Mucosa of gallbladder (tissue), 1 donor: ENCODE measurements around the gene TUFM. TPM values are rescaled to one million over a fixed set of nuclear protein-coding genes. Genes with fewer than 3 reads are reported as not detected.
"Not testable (repeated sequence)": the region's sequence is repeated elsewhere in the genome, so short reads cannot be mapped to it uniquely, and the experiment has no call there.

Experiments
- DNase-seq: peaks from one replicate; pipeline ENCODE4 v3.0.0-alpha.2; 2020; ENCODE audit warnings: low spot score
- total RNA-seq: library from RNA; stranded (reverse); gene quantifications from one replicate; pipeline ENCODE4 v1.2.1, GENCODE V29; 2021
- donor health status: DM: no; HTN: no; CAD: no.

TUFM gene
- total RNA-seq, 1 donor from 2014 or later, result 163 TPM

DNA sequence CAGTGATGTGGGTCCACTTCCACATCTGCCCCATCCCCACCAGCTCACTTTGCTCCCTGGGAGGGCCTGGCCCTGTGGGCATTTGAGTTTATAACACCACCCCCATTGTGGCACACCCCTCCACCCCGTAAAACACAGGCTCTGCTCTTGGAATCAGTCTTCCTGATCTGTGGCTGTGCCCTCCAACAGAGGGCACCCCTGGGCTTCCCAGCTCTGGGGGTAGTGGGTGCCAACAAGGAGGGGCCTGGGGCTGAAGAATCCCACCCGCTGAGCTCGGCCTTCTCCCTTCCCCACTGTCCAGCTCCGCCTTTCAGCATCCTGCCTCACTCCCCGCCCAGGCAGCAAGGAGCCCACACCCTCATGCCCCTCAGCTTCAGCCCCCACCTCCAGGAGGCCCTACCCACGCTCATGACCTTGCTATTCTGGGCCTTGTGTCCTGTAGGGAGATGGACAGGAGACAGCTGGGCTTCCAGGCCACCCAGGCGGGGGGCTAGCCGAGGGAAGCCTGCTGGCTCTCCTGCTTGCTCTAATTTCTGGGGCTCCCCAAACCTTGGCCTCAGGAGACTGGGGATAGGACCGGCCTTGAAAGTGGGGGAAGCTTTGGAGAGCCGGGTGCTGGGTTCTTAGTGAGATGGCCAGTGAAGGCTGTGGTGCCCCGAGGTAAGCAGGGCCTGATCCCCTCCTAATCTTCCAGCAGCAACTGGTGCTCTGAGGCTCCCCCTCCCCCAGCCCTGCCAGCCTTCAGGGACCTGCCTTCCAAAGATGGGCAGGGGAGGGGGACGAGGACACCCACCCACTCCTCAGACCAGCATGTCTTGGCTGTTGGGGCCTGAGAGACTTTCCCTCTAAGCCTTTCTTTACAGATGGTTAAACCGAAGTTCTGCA is 29.2 kb upstream of the TUFM start:
- no peak for DNase-seq

DNA sequence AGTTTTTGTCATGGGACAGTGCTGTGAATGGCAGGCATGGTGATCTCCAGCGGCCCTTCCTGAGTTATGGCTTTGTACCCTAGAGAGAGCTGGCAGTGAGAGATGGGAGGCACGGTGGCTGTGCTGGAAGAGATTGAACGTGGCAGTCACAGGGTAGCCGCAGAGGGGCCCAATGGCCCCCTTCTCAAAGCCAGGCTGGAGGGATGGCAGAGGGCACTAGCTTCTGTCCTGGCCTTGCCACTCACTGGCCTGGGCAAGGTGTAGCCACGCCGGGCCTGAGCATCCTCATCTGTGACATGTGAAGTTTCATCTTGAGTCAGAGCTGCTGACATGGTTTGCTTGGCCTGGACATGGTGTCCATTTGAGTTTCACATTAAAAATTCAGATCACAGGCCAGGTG is 28.3 kb upstream of the TUFM start:
- no peak for DNase-seq

DNA sequence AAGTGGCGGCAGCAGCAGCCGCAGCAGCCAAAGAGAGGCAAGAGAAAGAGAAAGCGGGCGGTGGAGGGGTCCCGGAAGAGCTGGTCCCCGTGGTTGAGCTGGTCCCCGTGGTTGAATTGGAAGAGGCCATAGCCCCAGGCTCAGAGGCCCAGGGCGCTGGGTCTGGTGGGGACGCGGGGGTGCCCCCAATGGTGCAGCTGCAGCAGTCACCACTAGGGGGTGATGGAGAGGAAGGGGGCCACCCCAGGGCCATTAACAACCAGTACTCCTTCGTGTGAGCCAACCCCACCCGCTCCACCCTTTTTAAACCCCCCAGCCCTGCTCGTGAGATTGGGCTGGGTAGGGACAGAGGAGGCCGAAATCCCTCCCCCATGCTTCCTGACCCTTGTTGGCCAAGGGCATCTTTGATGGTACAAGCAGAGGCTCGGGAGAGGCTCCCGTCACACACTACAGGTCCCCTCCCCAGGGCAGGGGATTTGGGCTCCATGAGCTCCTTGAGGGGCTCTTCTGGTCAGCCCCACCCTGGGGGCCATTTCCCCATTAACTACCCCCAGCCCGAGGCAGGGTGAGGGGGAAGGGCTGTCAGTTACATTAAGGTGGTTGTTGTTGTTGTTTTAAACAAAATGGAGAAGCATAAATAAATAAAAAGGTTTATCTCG is 27.5 kb upstream of the TUFM start:
- no peak for DNase-seq

DNA sequence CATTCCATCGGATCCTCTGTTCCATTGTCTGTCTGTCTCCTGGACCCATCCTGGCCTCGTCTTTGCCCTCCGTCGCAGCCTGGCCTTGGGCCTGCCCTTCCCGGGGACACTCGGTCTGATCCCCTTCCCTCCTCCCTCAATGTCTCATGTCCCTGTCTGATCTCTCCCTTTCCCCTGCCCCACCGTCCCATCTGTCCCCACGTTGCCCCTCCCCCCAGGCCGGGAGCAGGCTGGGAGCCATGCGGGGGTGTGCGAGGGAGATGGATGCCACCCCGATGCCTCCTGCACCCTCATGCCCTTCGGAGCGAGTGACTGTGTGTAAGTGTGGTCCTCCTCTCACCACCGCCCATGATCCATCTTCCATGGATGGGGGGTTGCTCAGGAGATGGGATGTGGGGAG is 26.8 kb upstream of the TUFM start:
- DNase-seq, result no peak

DNA sequence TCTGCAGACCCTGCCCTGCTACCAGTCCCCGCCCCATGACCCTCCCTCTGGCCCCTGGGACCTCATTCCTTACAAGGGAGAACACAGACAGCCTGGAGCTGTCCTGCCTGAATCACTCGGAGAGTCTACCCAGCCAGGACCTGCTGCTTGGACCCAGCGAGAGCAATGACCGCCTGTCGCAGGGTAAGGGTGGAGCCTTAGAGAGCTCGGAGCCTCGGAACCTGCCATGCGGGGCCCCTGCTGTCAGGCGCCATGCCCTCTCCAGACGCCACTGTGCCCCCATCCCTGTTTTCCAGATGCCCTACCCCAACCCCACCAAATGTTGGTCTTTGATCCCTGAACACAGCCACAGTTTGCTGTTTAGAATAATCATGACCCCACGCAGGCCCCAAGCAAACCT is 23.1 kb upstream of the TUFM start:
- DNase-seq, result no peak

DNA sequence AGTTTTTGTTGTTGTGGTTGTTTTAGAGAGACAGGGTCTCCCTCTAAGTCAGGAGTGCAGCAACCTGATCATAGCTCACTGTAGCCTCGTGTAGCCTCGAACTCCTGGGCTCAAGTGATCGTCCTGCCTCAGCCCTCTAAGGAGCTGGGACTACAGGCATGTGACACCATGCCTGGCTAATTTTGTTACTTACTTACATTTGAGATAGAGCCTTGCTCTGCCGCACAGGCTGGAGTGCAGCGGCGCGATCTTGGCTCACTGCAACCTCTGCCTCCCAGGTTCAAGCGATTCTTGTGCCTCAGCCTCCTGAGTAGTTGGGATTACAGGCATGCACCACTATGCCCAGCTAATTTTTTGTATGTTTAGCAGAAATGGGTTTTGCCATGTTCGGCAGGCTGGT is 21.5 kb upstream of the TUFM start:
- DNase-seq, result not testable (repeated sequence)

DNA sequence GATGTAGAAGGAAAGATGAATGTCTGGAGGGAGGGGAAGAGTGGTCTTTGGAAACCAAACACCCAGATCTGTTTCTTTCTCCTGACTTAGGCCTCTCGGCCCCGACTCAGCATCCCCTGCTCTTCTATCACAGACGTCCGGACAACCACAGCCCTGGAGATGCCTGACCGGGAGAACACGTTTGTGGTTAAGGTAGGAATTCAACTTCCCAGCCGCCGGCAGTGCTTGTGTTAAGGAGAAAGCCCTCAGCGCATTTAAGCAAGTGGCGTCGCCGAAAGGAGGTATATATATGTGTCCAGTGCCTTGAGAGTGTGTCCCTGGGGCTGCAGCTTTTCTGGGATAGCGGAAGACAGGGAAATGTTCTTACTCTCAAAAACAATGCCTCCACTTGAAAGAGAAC is 21.1 kb upstream of the TUFM start:
- no peak for DNase-seq

DNA sequence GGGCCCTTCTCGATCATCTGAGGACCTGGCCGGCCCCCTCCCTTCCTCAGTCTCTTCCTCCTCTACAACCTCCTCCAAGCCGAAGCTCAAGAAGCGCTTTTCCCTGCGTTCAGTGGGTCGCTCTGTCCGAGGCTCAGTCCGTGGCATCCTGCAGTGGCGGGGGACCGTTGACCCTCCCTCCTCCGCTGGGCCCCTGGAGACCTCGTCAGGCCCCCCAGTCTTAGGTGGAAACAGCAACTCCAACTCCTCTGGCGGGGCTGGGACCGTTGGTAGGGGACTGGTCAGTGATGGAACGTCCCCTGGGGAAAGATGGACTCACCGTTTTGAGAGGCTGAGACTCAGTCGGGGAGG is 20.3 kb upstream of the TUFM start:
- no peak for DNase-seq

DNA sequence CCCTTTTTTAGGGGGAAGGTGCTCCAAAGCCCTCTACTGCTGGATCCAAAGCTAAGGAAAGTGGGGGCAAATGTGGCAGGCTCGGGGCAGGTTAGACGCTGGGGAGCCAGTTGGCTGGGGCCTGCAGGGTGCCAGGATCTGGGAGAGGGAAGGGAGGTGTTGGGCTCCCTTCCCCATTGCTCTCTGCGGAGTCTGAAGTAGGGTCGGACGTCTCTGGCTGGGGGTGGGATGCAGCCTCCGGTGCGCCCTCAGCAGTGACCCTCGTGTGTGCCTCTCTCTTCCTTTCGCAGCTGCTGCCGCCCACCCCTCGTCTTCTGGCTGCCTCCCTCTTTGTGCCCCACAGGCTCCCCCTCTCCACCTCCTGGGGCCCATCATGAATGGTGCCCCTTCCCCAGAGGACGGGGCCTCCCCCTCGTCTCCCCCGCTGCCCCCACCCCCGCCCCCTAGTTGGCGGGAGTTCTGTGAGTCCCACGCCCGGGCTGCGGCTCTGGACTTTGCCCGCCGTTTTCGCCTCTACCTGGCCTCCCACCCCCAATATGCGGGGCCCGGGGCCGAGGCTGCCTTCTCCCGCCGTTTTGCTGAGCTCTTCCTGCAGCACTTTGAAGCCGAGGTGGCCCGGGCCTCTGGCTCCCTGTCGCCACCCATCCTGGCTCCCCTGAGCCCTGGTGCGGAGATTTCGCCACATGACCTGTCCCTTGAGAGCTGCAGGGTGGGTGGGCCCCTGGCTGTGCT is 19.7 kb upstream of the TUFM start:
- DNase-seq, result no peak

DNA sequence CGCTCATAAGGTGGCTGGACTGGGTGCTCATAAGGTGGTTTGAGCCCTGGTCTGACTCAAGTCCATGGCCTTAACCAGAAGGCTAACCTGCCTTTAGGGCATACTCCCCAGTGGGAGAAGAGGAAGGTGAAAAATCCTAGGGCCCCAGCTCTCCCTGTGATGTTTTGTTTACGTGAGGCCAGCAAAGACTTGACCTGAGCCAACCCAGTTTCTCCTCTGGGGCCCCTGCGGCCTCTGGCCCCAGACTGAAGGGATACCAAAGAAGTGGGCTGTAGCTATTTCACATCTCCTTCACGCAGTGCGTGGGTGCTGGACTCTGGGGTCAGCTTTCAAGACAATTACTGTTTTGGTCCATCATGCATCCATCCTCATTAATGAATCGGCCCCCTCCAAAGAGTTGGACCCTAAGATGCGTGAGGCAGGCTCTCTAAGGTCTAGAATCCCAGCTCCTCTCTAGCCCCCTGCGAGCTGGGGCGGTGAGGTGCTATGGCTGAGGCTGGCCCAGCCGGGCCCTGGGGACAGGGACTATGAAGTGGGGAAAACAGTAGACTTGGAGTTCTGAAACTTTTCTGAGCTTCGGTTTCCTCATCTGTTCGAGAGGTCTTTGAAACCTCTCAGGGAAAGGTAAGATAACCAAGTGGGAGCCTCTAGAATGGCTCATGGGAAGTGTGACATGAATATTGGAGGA is 19.0 kb upstream of the TUFM start:
- DNase-seq, result no peak

DNA sequence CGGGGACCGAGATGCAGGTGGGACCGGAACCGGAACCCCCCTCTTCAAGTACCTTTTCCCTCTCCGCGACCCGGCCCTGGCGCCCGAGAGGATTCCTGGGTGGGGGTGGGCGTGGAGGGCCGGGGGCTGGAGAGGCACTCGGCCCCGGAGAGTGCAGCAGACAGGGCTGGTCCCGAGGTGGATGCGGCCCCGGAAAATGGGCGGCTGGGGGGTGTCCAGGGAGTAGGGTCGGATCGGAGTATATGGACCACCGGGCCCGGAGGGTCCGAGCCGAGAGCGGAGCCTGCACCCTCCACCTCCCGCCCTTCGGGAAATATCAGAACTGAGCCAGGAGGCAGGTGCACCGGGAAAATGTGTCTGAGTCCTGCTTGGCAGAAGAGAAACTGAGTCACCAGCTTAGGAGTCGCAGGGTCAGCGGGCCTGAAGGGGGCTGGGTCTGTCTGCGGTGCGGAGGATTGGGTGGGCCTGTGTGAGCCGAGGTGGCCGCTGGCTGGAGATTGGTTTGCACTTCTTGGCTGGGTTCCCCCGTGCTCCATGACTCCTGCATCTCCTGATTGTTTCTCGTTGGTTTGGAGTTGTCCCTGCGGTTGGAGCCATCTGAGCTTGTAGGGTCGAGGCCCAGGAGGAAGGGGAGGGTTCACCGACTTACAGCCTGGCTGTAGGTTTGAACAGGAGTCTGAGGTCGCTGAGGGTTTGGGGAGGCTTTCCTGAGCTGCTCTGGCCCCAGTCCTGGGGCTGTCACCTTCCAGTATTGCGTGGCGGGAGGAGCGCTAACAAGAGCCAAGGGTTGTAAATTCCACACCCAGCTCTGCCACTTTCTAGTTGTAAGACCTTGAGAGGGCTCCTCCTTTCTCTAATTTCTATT is 18.0 kb upstream of the TUFM start:
- DNase-seq, result no peak

DNA sequence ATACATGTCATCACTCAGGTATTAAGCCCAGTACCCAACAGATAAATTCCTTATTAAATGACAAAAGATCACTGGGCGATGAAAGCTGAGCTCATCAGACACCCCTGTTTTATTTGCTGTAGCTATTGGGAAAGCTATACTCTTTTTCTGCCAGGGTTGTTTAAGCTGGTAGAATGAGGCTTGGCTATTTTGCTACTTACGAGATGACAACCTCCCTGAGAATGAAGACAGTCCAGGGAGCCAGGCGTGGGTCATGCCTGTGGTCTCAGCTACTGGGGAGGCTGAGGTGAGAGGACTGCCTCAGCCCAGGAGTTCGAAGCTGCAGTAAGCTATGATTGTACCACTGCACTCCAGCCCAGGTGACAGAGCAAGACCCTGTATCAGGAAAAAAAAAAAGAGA is 13.2 kb upstream of the TUFM start:
- DNase-seq, result no peak

DNA sequence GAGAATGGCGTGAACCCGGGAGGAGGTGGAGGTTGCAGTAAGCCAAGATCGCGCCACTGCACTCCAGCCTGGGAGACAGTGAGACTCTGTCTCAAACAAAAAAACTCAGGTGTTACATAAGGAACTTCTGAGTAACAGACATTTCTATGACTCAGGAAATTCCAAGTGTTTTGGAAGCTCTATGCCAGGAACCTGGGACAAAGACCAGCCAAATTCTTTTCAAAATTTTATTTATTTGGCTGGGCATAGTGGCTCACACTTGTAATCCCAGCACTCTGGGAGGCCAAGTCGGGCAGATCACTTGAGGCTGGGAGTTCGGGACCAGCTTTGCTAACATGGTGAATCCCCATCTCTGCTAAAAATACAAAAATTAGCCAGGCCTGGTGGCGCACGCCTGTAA is 12.3 kb upstream of the TUFM start:
- DNase-seq, result no peak

DNA sequence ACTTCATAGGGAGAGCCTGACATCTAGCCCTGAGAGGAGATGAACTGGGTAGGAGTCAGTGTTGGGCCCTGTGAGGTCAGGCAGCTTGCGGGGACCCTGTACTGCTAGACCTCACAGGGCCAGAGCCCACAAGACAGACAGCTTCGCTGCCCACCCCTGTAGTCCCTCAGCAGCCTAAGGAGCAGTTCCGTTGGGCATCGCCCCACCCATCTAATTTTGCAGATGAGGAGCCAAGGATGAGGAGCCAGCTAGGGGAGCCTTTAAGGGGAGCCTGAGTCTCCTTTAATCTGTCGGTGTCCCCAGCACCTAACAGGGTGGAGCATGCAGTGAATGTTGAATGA is 755 bp upstream of the TUFM start:
- no peak for DNase-seq

DNA sequence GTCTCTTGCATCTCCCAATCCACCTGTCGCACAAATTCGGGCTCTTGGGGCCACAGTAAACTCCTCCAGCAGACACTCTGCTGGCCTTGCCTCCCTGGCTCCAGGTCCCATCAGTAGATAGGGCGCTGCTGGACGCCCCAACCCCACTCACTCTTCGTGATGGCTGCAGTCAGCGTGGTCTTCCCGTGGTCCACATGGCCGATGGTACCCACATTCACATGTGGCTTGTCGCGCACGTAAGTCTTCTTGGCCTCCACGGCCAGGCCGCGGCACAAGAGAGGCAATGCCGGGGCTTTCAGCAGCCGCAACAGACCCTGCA is 428 bp downstream of the TUFM start:
- DNase-seq, result no peak

DNA sequence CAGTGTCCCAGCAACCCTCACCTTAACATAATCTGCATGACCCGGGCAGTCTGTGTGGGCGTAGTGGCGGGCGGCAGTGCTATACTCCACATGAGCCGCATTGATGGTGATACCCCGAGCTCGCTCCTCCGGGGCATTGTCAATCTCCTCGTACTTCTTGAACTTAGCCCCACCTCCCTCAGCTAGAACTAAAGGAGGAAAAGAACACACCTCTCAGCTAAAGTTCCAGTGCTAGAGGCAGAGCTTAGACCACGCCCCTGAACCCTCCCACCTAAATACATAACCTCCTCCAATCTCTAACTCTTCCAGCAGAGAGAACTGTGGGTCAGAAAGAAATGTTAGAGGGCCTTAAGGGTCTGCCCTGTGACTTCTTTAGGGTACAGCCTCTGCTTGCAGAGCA is 855 bp downstream of the TUFM start:
- no peak for DNase-seq

DNA sequence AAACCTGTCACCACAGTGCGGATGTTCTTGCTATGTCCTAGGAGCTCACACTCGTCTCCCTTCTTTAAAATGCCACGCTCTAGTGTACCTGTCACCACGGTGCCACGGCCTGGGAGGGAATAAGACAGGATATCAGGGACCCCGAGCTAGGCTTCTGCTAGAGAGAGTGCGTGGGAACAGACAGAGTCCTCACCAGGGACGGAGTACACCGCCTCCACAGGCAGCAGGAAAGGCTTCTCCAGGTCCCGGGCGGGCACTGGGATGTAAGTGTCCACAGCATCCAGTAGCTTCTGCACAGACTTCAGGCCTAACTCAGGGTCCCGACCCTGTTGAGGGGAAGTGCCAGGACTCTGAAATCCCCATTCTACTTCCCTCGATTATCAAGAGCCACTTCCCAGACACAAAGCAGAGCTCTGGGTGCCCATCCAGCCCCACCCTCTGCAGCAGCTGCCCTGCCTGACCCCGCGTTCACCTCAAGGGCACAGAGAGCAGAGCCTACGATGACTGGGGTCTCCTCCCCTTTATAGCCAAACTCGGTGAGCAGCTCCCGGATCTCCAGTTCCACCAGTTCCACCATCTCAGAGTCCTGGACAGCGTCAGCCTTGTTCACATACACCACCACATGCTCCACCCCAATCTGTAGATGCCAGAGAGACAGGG is 1.8 kb downstream of the TUFM start:
- no peak for DNase-seq

DNA sequence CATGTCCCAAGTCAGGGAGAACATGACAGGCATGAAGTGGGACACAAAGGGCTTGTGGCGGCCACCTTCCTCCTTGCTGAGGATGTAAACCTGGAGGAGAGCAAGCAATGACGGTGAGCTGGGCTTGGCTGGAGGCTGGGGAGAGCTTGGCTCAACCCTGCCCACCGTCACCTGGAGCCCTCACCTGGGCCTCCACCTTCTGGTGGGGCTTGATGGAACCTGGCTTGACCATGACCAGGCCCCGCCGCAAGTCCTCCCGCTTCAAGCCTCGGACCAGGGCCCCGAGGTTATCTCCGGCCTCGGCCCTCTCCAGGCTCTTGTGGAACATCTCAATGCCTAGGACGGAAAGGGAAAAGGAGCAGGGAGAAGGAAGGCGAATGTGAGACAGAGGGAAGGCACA is 2.4 kb downstream of the TUFM start:
- DNase-seq, result no peak

DNA sequence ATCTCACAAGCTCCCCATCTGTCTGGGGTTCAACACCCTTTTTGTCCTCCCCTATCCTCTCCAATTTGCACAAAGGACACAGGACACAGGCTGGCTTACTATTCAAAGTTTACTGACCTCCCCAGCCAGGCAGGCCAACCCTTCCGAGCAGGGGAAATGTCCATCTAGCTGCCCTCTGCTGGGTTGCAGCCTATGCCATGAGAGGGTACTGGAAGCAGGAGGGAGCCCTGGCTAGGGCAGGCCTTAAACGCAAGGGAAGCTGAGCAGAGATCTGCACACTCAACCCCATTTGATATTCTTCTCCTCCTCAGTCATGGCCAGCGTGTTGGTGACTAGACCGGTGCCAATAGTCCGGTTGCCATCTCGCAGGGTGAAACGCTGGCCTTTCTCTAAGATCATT is 3.5 kb downstream of the TUFM start:
- DNase-seq, result no peak

DNA sequence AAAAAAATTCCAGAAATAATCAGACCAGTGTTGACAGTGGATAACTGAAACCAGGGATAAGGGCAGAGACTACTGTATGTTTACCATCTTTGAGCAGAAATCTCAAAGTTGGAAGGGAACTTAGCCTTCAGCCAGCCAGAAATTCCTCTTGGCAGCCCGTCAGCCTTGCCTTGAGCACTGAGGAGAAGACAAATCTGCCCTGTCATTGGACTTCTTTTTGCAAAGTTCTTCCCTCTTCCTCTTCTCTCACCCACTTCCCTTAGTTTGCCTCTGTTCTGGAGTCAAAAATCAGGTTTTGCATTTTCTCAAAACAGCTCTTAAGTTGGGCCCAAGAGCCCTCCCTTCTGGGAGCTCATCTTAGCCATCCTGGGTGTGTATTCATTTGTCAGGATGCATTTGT is 6.2 kb downstream of the TUFM start:
- no peak for DNase-seq

DNA sequence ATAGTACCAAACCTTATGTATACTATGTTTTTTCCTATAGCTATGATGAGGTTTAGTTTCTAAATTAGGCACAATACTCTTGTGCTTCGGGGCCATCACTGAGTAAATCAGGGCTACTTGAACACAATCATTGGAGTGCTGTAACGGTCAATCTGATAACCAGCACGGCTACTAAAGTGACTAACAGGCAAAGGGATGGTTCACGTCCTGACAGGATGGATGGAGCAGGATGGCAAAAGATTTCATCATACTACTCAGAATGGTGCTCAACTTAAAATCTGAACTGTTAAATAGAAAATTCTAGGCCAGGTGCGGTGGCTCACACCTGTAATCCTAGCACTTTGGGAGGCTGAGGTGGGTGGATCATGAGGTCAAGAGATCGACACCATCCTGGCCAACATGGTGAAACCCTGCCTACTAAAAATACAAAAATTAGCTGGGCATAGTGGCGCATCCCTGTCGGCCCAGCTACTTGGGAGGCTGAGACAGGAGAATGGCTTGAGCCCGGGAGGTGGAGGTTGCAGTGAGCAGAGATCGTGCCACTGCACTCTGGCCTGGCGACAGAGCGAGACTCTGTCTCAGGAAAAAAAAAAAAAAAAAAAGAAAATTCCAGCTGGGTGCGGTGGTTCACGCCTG is 7.0 kb downstream of the TUFM start:
- no peak for DNase-seq
